B cell (primary cell): ENCODE results near the gene ZFP91. TPM values are rescaled to one million over a fixed set of nuclear protein-coding genes. Genes with fewer than 3 reads are reported as not detected.

ENCODE experiments used
- ATAC-seq: fragments of 200-7000 bp; cut with Tn5 transposase; one replicate; pipeline ENCODE4 v1.10.0; 2021; ENCODE audit warnings: low read depth, mild to moderate bottlenecking, moderate number of reproducible peaks, moderate library complexity
- CTCF ChIA-PET: fragments of 350-600 bp; sonication (Branson Sonifier 250); formaldehyde crosslinking; loops from one replicate; lab custom pipeline; 2021; ENCODE audit warnings: antibody characterized with exemption, inconsistent platforms; lab: Charles Lee
- POLR2A ChIA-PET: fragments of 350-600 bp; sonication (Branson Sonifier 250); formaldehyde crosslinking; loops from one replicate; lab custom pipeline; 2021; ENCODE audit warnings: antibody characterized with exemption; lab: Charles Lee
- DNase-seq: peaks from one replicate; pipeline ENCODE4 v3.0.0; 2013
- H2AFZ ChIP-seq: 2 replicates; pipeline ENCODE4 v1.6.1; 2012; ENCODE audit warnings: mild to moderate bottlenecking, low read depth, low read length; ENCODE audit not compliant: insufficient read depth, poor library complexity, severe bottlenecking
- H3K27ac ChIP-seq, 2 donors: 1 replicate in 1 of 2; 2 replicates in 1 of 2; pipeline ENCODE4 v1.5.1; 2012 to 2013; ENCODE audit warnings: low read length in 2 of 2, mild to moderate bottlenecking in 2 of 2, moderate library complexity in 1 of 2
- H3K27me3 ChIP-seq, 4 experiments: fragments of 200-600 bp in 1 of 4; sonication (generic) in 1 of 4; replicated peaks in 1 of 4; 1 replicate in 2 of 4; 2 replicates in 2 of 4; pipeline versions ENCODE4 v1.6.1 to v1.7.0; 2013 to 2016; ENCODE audit warnings: low read length in 3 of 4, mild to moderate bottlenecking in 2 of 4, mixed read lengths in 1 of 4, moderate library complexity in 1 of 4; ENCODE audit not compliant: insufficient read depth in 4 of 4, control insufficient read depth in 3 of 4; ENCODE audit errors: control extremely low read depth in 1 of 4
- H3K36me3 ChIP-seq, 2 experiments: replicated peaks in 1 of 2; 1 replicate in 1 of 2; 2 replicates in 1 of 2; pipeline versions ENCODE4 v1.6.1 to v1.7.1; 2013; ENCODE audit warnings: low read length in 1 of 2; ENCODE audit not compliant: insufficient read depth in 2 of 2, control insufficient read depth in 1 of 2; ENCODE audit errors: control extremely low read depth in 1 of 2, extremely low read depth in 1 of 2
- H3K4me1 ChIP-seq, 2 donors: fragments of 200-600 bp in 1 of 2; sonication (generic) in 1 of 2; 1 replicate in 1 of 2; 2 replicates in 1 of 2; pipeline versions ENCODE4 v1.5.1 to v1.6.1; 2013 to 2017; ENCODE audit warnings: low read length in 2 of 2; ENCODE audit not compliant: control insufficient read depth in 2 of 2, insufficient read depth in 2 of 2
- H3K4me2 ChIP-seq: replicated peaks from 2 replicates; pipeline ENCODE3; 2012; ENCODE audit warnings: mild to moderate bottlenecking, low read depth, low read length; ENCODE audit not compliant: poor library complexity, severe bottlenecking
- H3K4me3 ChIP-seq, 5 experiments: fragments of 200-600 bp in 1 of 5; sonication (generic) in 1 of 5; 1 replicate in 3 of 5; 2 replicates in 2 of 5; pipeline versions ENCODE4 v1.5.1 to v1.7.0; 2011 to 2016; ENCODE audit warnings: low read length in 4 of 5, mild to moderate bottlenecking in 4 of 5, low read depth in 2 of 5, control low read depth in 1 of 5, moderate library complexity in 1 of 5; ENCODE audit not compliant: insufficient read depth in 1 of 5; ENCODE audit errors: control extremely low read depth in 1 of 5, extremely low read depth in 1 of 5
- H3K79me2 ChIP-seq: fragments of 200-600 bp; sonication (generic); one replicate; pipeline ENCODE4 v1.6.0; 2016; ENCODE audit warnings: low read length; ENCODE audit not compliant: control insufficient read depth, insufficient read depth
- H3K9ac ChIP-seq: fragments of 200-600 bp; sonication (generic); 2 replicates; pipeline ENCODE4 v1.6.1; 2017; ENCODE audit warnings: mild to moderate bottlenecking, low read length, moderate library complexity
- H3K9me3 ChIP-seq, 3 donors: one replicate each; pipeline versions ENCODE4 v1.6.1 to v1.7.1; 2013; ENCODE audit warnings: low read length in 2 of 3; ENCODE audit not compliant: control insufficient read depth in 2 of 3, insufficient read depth in 1 of 3; ENCODE audit errors: control extremely low read depth in 1 of 3
- H4K20me1 ChIP-seq: 2 replicates; pipeline ENCODE4 v1.6.0; 2012; ENCODE audit warnings: mild to moderate bottlenecking, low read length; ENCODE audit not compliant: insufficient read depth, control insufficient read depth, poor library complexity, severe bottlenecking
- H3K27ac Mint-ChIP-seq: one replicate; pipeline ENCODE4 v1.8.0; 2021; ENCODE audit warnings: mixed read lengths
- H3K27me3 Mint-ChIP-seq: one replicate; pipeline ENCODE4 v1.8.0; 2021; ENCODE audit warnings: mixed read lengths
- H3K4me1 Mint-ChIP-seq: one replicate; pipeline ENCODE4 v1.8.0; 2021; ENCODE audit warnings: mixed read lengths
- H3K4me3 Mint-ChIP-seq: one replicate; pipeline ENCODE4 v1.8.0; 2021; ENCODE audit warnings: mixed read lengths
- H3K9me3 Mint-ChIP-seq: one replicate; pipeline ENCODE4 v1.8.0; 2022; ENCODE audit warnings: mixed read lengths; ENCODE audit not compliant: insufficient read depth
- EZH2 ChIP-seq: IDR thresholded peaks from 2 replicates; pipeline ENCODE4 v1.6.1; 2012; ENCODE audit warnings: borderline replicate concordance, low read depth, mild to moderate bottlenecking, moderate library complexity, low read length; ENCODE audit not compliant: insufficient read depth, poor library complexity, severe bottlenecking
- WGBS: methylation state at CpG from one replicate; pipeline ENCODE4 v1.1.5; 2013; ENCODE audit warnings: missing lambda C conversion rate; ENCODE audit not compliant: insufficient coverage; 5-methylcytosine and 5-hydroxymethylcytosine counted together
- intact Hi-C: fragments of 100-400 bp; cut with micrococcal nuclease; formaldehyde crosslinking; loops from one replicate; pipeline ENCODE4 v1.10.0; 2022
- polyA plus RNA-seq: library from polyadenylated mRNA; depleted of rRNA; stranded (reverse); fragments of >200 nt; gene quantifications from 2 replicates; pipeline ENCODE4 v1.2.3, GENCODE V29; 2012
- total RNA-seq, 2 donors: library from RNA; stranded (reverse); fragments of 120-200 nt in 1 of 2; gene quantifications; 1 replicate in 1 of 2; 2 replicates in 1 of 2; pipeline versions ENCODE4 v1.2.3 to v1.2.4, GENCODE V29; 2013 to 2022
- TF ChIP-seq, protein P1 (sequence below): fragments of 200-600 bp; IDR thresholded peaks from one replicate; pipeline ENCODE4 v1.8.0; 2022; ENCODE audit warnings: antibody characterized with exemption, mild to moderate bottlenecking

ZFP91 gene
- total and polyA plus RNA-seq, 2 donors (not counting 1 experiment from before 2014, with no cell fraction given) = 14.4 to 51.2 TPM

GRCh38 chr11:58530236-58530635, 48.6 kb upstream of the ZFP91 start:
- Histone ChIP-seq H3K4me2 (no peak overlapping the region), H3K9me3 (no peaks in the 10 kb centered on the region), H3K4me3 (no peak overlapping the region), H2AFZ (no peak overlapping the region), H3K79me2 (peaks cover 14% of the 10 kb centered on the region), H3K27me3 (no peaks in the 10 kb centered on the region), H3K9ac (no peak overlapping the region), H3K36me3 (peaks cover 2 to 42% of the 10 kb centered on the region in 2 experiments), H3K27ac (peak overlapping the region; percentile 9 to 52), H3K4me1 (peaks cover 26 to 29% of the 10 kb centered on the region in 2 donors), H4K20me1 (no peaks in the 10 kb centered on the region)
- peak overlapping the region; percentile 73 for H3K27ac Mint-ChIP-seq
- POLR2A ChIA-PET = no interaction called here
- ATAC-seq (no peak), DNase-seq (peak; percentile 42)
- H3K27me3 Mint-ChIP-seq = no peaks in the 10 kb centered on the region
- H3K9me3 Mint-ChIP-seq = no peaks in the 10 kb centered on the region
- TF ChIP-seq, protein P1, sequence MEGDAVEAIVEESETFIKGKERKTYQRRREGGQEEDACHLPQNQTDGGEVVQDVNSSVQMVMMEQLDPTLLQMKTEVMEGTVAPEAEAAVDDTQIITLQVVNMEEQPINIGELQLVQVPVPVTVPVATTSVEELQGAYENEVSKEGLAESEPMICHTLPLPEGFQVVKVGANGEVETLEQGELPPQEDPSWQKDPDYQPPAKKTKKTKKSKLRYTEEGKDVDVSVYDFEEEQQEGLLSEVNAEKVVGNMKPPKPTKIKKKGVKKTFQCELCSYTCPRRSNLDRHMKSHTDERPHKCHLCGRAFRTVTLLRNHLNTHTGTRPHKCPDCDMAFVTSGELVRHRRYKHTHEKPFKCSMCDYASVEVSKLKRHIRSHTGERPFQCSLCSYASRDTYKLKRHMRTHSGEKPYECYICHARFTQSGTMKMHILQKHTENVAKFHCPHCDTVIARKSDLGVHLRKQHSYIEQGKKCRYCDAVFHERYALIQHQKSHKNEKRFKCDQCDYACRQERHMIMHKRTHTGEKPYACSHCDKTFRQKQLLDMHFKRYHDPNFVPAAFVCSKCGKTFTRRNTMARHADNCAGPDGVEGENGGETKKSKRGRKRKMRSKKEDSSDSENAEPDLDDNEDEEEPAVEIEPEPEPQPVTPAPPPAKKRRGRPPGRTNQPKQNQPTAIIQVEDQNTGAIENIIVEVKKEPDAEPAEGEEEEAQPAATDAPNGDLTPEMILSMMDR = no peak
- no peak for TF ChIP-seq EZH2
- H3K4me3 Mint-ChIP-seq = no peak overlapping the region
- WGBS = 100% methylated on average over 1 of the region's 3 CpGs
- CTCF ChIA-PET = interaction anchor here (0.6 kb wide), 1 partner anchor 307 kb away, joined by 3 read pairs; no protein-coding TSS in a partner anchor
- peaks cover 41% of the 10 kb centered on the region for H3K4me1 Mint-ChIP-seq
- intact Hi-C loops = no loop called here

- TF ChIP-seq, protein P1 = no peak
- no peak for TF ChIP-seq EZH2
- Histone ChIP-seq H3K4me3 (no peak overlapping the region), H3K9ac (no peak overlapping the region), H3K27me3 (no peaks in the 10 kb centered on the region), H3K9me3 (no peaks in the 10 kb centered on the region), H3K4me2 (no peak overlapping the region), H3K79me2 (peaks cover 14% of the 10 kb centered on the region), H2AFZ (no peak overlapping the region), H3K4me1 (peaks cover 12 to 16% of the 10 kb centered on the region in 2 donors), H4K20me1 (no peaks in the 10 kb centered on the region), H3K36me3 (peaks cover 0 to 40% of the 10 kb centered on the region in 2 experiments), H3K27ac (no peak overlapping the region)
- Mint-ChIP-seq H3K4me1 (peaks cover 47% of the 10 kb centered on the region), H3K27me3 (no peaks in the 10 kb centered on the region), H3K4me3 (no peak overlapping the region), H3K27ac (no peak overlapping the region), H3K9me3 (no peaks in the 10 kb centered on the region)
- intact Hi-C loops = no loop called here
- ATAC-seq = no peak
- 95% methylated on average over 25 of the region's 25 CpGs for WGBS
- ChIA-PET POLR2A (no interaction called here), CTCF (interaction anchor here (0.9 to 1.3 kb wide), 2 partner anchors 8 to 784 kb away, joined by 3 to 5 read pairs; no protein-coding TSS in a partner anchor)
- DNase-seq = no peak
These were observed 47.0 kb upstream of the ZFP91 start for GRCh38 chr11:58531865-58532341.
